HG03460 (cell line): Measurements from ENCODE around the gene DOK6.

Experiments
- ATAC-seq: cut with Tn5 transposase; IDR thresholded peaks from one replicate; pipeline ENCODE4 v1.9.1; 2021; ENCODE audit not compliant: unreplicated experiment

The DOK6 gene

DNA sequence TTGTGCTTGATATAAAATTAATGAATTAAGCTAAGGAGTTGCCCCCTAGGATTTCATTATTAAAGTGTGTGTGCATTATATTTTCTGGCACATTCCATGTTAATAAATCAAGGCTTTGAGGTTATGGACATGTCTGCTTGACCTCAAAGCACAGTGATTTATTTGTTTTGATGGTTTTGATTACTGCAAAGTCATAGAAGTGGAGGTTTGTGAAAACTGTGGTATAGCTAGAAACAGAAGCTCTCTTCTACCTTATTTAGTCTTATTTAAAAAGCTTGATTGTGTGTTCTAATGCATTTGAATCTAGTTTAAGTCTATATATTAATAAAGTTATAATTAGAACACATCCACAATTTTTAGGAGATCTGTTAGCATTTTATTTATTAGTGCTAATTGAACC, 32.2 kb downstream of the DOK6 start:
- no peak for ATAC-seq

DNA sequence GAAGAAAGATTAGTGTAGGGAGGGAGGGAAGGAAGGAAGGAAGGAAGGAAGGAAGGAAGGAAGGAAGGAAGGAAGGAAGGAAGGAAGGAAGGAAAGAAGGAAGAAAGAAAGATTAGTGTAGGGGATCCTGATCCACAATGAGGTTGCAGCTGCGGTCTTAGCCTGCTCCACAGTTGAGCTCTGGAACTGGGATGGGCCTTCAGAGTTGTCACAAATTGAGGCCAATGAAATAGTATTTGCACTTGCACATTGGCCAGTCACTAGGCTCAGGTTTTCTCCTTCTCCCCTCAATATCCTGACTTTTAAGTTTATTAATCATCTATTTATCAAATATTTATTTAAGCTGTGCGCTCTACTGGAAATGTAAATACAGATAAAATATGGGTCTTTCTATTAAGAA, 34.3 kb downstream of the DOK6 start:
- ATAC-seq, result no peak

DNA sequence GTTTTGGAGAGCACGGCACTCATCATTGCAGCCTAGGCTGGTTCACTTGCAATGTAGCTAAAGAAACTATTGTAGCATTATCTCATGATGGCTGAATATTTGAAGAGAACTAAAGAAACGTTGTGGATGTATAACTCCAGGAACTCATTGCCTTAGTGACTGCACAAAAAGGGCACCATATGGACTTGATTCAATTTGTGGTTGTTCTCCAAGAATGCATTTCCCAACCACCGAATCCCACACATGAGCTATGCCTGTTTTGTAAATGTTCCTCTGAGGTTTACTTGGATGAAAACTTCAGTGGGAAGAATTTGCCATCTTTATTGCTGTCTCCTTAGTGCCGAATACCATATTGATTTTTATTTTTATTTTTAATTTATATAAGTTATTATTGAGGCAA, 43.5 kb downstream of the DOK6 start:
- ATAC-seq, result no peak

DNA sequence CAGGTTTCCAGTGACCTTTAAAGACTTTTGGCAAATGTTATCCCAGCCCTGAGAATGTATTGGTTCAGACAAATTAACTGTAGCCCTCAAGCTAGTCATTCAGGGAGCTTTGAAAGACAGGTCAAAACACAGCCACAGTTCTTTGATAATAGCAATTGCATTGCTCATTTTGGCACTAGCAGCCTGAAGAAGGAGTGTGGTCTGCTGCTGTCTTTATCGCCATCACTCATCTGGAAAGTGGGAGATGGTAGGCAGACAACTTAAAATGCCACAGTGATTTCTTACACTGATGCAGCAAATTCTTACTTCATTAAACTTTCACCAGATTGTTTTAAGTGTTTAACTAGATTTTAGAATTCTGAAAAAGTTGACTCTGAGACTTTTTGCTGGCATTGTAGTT, 47.2 kb downstream of the DOK6 start:
- ATAC-seq, result no peak

DNA sequence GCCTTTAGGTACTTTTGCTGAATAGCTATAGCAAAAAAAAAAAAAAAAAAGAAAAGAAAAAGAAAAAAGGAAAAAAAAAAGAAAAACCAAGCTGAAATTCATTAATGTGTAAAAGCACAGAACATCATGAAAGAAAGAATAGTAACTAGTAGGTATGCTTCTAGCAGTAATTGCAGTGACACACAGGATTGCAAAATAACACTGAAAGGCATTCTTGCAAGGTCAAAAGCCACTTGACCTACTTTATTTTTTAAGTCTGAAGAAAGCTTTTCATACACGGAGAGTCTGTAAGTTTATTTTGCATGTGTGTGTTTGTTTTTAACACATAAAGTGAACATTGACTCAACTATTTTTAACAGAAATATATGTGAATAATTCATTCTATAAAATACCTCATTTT, 54.4 kb downstream of the DOK6 start:
- no peak for ATAC-seq

DNA sequence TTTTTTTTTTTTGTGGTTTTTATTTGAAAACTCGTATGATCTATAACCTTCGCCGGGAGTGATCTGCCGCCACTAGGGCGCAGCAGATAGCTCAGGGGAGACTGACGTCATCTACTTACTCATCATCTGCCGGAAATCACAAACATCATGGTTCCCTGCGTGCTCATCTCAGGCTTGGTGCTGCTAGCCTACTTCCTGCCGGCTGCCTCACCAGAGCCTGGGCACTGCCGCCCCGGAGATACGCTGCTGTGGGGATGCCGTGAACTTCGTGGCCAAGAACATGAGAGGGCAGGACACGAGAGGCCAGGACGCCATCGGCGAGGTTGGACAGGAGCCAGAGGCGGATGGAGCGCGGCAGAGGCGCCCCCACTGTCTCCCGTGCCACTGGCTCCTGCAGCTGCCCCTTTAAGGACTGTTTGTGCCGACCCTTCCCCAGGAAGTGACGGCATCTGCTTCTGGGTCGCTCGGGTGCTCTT, 68.8 kb downstream of the DOK6 start:
- ATAC-seq, result no peak

DNA sequence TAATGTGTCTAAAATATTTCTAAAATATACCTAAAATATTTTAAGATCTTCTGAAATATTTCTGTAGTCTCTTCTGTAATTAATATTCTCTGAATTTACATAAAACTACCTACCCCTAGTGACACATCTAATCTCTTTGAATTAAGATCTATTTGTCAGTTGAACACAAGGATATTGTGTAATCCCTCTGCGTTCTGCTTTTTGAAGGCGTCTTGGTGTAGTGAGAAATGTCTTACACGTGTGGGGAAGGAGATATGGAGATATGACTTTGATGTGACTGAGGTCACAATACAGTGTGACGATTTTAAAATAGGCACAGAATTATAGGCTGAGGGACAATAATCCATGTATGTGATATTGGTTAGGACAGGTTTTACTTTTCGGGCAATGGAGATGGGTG, 79.8 kb downstream of the DOK6 start:
- no peak for ATAC-seq

DNA sequence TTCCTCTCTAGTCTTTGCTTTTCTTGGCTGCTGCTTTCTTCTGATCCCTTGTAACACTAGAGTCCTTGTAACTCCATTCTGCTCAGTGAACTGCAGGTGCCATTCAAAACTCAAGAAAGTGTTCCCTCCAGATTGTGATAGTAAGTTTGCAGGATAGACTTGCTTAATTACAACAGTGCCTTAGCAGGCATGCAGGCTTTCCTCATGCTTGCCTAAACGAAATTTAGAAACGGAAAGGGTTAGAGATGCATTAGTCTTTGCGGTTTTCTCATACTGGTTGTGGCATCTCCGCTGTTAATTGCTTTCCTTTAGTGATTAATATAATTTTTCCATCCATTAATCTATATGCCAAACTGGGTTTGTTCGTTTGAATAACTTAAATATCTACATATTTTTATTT, 82.9 kb downstream of the DOK6 start:
- ATAC-seq, result no peak

DNA sequence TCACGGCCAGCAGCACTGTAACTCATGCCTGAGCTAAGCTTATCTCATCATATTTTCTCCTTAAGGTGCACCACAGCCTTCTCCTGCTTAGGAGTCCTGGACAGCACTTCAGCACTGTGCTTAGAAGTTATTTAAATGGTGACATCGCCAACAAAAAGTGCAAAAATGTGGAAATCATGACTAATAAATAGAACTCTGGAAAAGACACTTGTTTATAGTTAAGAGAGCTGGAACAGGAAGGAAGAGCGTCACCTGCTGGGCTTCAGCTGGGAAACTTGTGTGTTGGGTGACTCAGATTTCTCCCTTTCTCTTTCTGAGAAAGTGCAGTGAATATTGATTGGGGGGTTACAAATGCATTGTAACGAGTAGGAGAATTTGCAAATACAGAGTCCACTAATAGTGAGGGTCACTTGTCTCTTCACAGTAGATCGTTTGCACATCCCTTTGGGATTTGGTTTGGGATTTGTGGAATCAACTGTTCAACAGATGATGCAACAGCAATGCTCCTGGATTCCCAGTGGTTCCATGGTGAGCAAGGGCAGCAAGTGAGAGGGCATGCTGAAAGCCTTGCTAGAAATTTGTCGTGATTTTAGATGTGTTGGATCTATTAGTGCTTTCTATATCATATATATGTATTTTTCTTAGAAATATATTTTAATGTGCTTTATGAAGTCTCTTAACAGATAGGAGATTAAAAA, 84.2 kb downstream of the DOK6 start:
- ATAC-seq, result no peak

DNA sequence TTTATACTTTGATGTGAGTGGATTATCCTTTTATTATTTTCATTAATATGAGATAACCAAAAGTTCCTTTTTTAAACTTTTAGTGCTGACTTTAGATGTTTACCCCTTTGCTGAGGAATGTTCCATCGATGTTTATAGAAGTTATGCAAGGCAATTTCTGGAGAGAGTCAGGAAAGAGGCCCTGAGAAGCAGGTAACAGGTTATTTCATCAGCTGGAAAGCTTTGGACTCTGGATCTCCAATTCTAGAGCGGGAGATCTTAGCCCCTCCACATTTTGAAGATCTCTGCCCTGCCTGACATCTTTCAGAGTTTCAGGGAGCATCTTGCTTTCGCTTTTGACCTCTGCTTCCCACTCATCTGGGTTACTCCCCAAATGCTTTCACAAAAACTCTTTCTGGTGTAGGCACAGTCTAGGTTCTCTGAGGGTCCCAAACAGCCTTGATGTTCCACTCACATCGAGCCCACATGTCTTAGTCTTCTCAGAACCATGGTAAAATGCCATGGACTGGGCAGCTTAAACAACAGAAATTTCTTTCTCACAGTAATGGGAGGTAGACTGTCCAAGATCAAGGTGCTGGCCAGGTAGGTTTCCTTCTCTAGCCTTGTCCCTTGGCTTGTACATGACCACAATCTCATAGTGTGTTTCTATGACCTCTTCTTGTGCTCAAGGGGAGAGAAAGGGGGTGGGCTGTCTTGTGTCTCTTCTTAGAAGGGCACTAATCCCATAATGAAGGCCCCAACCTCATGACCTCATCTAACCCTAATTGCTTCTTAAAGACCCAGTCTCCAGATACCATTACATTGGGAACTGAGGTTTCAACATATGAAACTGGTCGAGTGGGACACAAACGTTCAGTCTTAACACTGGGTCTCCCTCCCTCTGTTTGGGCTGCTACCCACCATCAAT, 87.1 kb downstream of the DOK6 start:
- ATAC-seq, result no peak

DNA sequence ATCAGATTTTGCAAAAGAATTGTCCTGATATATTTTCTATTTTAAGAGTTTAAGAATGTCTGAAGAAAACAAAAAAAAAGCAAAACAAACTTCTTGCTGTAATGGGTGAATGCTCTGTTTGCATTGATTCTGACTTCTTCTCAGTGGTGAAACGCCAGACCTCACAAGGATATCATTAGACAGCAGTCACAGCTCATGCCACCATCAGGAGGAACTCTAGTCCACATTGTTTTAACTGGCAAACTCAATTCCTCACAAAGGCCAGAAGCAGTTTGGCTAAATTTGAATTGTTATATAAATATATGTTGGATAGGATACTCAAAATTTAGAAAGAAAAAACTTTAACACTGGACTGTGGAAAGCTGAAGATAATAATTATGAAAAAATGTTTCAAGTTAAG, 89.4 kb downstream of the DOK6 start:
- no peak for ATAC-seq

DNA sequence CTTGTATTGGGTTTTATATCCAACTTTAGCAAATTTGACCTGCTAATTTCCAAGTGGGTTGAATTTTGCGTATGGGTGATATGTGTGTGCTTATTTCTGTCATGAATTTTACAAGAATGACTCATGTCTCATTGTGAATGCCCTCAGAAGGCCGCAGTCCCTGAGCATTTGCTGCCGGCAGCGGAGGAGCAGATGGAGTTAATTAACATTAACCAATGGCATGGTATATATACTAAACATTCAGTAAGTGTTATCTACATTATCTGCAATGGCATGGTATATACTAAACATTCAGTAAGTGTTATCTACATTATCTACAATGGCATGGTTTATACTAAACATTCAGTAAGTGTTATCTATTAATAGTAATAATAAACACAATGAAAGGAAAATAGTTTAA, 90.1 kb downstream of the DOK6 start:
- no peak for ATAC-seq

DNA sequence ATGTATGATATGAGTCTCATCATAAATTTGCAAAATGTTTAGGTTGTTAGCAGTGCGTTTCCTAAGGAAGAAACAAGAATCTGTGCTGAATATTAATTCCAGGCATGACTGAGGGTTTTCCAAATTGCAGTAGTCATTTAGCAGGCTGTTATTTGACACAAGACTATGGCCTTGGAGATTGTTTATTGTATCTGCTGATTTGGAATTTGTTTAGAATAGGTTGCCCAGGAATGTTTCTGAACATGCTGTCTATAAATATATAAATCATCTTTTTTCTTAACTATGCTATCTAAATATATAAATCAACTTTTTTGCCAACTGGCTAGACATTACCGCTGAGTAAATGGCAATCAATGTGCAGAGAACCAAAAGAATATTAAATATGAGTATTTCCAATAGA, 90.9 kb downstream of the DOK6 start:
- no peak for ATAC-seq

DNA sequence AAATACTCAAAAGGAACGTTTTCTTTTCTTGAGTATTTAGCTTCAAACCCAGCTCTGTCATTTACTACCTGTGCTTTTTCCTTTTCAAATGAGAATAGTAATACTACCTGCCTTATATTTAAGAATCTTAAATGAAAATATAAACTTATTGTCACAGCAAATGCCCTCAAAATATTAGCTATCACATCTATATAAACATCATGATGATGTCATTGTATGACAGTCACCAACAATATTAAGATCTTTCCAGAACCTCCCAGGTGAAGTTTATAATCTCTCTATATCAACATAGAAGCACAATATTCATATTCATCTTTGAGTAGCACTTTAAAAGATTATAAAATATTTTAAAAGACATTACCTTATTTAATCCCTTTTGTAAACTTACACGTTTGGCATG, 92.2 kb downstream of the DOK6 start:
- no peak for ATAC-seq

DNA sequence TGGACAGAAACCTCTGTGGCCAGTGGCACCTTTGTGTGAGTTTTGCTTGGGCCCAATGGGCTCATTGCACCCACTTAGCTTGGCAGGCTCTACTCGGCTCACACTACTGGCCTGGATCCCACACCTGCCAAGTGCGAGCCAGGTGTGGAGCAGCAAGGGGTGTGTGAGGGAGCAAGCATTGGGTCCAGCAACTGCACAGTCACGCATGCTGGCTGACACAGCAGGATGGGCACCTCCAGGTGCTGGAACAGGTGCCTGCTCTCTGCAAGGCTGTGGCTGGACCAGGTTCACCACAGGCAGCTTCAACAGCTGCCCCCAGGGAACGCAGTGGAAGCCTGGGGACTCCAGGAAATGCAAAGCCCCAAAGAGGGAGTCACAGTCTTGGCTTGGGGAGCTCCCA, 94.2 kb downstream of the DOK6 start:
- no peak for ATAC-seq

DNA sequence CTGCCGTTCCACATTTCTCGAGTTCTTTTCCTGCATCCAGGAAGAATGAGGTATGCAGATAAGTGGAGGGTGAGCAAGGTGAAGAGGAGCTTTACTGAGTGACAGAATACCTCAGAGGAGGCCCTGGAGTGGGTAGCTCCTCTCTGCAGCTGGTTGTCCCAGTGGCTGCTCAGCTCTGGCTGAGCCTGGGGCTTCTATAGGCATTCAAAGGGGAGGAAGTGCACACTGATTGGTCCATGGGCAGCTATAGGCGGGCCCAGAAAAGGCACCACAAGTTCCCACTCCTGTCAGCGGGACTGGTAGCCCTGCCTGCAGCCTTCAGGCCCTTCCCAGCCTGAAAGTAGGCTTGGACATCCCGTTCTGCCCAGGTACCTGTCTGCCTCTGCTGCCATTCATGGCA, 94.7 kb downstream of the DOK6 start:
- no peak for ATAC-seq

DNA sequence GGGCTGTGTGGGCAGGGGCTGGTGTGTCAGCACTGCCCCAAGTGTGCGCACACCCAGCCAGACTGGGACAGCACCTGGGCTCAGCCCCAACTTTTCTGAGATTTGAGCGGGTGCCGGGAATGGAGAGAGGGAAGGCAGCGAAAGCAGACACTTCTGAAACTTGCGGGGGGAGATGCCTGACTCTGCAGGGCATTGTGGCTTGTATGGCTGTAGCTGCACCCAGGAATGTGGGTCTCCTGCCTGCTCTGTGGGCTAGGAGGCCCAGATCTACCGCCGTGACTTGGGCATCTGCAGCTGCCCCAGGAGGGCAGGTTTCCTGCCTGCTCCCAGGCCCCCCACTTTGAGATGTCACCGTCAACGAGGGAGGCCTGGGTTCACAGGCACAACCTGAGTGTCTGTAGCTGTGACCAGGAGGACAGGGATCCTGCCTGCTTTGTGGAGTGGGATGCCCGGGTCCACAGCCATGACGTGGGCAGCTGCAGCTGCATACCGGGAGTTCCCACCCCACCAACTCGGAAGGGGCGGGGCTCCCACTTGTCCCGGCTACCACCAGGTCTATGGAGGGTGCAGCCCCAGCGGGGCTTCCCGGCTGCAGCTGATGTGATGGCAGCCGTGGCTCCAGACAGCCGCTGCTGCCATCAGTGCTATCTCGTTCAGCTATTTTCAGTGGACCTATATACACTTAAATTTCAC, 95.3 kb downstream of the DOK6 start:
- ATAC-seq, result no peak

DNA sequence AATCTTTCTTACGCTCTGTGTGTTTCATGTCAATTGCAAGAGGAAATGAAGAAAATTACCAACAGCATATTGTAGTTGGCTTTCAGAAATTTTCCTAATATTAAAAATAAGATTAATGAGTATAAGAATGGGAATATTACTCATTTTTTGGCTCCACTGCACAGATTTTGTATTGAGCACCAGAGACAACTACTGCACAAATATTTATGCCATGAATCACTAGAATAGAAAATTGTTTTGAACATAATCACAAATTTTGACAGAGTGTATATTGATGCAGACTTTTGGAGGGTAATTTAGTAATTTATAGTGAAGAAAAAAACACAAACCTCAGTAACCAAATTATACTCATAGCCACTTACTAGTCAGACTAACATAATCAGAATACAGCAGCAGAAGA, 118.3 kb downstream of the DOK6 start:
- ATAC-seq, result no peak

DNA sequence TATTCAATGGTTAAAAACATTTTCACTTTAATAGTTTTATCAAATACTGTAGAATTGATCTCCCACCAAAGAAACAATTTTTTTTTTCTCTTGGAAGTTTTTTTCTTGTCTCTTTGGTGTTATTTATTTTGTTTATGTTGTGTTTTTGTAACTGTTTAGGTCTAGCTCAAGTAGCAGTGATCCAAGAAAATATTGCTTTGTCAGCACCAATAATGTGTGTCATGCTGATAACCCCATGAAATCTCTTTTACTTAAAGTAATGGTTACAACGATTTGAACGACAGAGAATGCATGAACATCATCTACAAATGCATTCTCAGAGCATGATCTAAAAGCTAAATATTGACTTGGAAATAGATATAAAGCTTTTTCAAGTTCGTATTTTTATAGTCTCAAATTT, 122.9 kb downstream of the DOK6 start:
- ATAC-seq, result no peak

DNA sequence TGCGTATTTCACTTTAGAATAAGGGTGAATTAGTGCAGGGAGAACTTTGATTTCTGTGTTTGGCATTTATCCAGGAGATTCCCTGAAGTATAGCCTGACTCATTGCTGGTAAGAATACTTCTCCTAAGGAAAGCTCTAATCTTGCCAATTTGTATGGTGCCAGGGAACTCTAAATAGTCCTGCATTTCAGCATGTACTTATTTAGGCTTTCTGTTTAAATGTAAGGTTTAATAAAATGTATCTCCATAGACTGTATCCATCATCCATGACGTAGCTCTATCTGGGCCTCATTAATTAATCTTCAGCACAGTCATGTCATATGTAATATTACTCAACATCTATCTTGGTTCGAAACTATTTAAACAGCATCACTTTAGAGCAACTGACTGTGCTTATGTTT, 127.7 kb downstream of the DOK6 start:
- ATAC-seq, result no peak

DNA sequence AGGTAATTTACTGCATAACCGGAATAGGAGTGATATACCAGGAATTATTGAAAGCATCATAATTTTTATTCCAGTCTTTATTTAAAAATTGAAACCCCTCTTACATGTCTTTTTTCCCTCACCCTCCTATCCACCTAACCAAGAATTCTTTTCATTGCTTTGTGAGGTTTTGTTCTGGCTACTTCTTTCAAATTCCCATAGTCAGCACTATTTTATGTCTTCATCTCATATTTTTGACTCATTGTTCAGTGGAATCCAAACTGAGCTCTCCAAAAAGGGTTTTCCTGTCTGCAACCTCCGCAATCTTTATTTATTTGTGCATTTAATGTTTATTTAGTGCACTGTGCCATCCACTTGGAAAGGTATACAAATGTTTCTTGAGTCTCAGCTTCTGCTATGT, 128.5 kb downstream of the DOK6 start:
- no peak for ATAC-seq

DNA sequence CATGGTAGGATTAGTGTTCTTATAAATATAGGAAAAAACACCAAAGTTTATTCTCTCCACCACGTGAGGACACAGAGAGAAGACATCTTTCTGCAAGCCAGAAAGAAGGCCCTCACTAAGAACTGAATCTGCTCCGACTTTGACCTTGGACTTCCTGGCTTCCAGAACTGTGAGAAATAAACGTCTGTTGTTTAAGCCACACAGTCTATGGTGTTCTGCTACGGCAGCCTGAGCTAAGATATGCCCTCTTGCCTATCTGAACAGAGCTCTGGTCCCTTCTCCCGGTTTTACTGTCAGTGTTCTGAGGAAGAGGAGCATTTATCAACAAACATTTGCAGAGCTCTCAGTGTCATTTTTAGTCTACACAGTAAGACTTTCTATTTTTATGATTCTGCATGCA, 131.3 kb downstream of the DOK6 start:
- no peak for ATAC-seq
